Suprapubic skin (tissue), 3 donors: Measurements from ENCODE around the gene IAH1.

Experiments used
- CTCF ChIP-seq, 2 donors: fragments of 200-600 bp in 1 of 2; fragments of 450-650 bp in 1 of 2; sonication (generic) in 1 of 2; IDR thresholded peaks; one replicate each; pipeline ENCODE4 v1.5.1; 2016 to 2019; ENCODE audit warnings: antibody characterized with exemption in 2 of 2, mild to moderate bottlenecking in 1 of 2, moderate library complexity in 1 of 2
- POLR2A ChIP-seq, 2 donors: fragments of 450-650 bp; IDR thresholded peaks; one replicate each; pipeline ENCODE4 v1.6.1; 2017; ENCODE audit warnings: antibody characterized with exemption in 2 of 2, mild to moderate bottlenecking in 2 of 2, moderate library complexity in 2 of 2

DNA sequence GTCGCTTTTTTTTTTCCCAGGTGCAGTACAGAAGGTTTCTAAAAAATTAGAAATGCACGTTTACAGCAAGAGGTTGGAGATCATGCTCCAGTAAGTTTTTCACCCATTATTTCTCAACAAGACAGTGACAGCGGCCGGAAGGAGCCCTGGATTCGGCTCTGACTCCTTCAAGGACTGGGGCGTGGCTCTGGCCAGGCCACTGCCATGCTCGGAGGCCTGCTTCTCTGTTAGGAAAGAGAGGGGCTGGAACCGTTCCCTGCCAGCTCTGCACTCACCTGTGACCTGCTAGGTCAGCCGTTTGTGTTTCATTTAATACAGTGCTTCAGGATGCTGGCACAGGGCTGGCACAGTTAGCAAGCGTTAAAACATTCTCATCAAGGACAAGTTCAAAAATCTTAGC, 6.7 kb upstream of the IAH1 start:
- TF ChIP-seq CTCF (IDR thresholded peaks at IDR 0.05) = no peak
- TF ChIP-seq POLR2A (IDR thresholded peaks at IDR 0.05) = no peak
